OCI-LY3 (cell line): Measurements from ENCODE around the gene TIGD6.

ENCODE experiments used
- H2AFZ ChIP-seq: fragments of 200-600, 300-600 bp; shearing (Covaris generic); 2 replicates; pipeline ENCODE4 v1.6.0; 2014; ENCODE audit warnings: antibody characterized with exemption, low read depth, low read length
- H3K27ac ChIP-seq: fragments of 200-600, 300-600 bp; sonication (generic); 2 replicates; pipeline ENCODE4 v1.5.1; 2014; ENCODE audit warnings: mild to moderate bottlenecking, low read length, moderate library complexity, mixed read lengths
- H3K27me3 ChIP-seq: fragments of 200-600, 300-600 bp; sonication (generic); 2 replicates; pipeline ENCODE4 v1.6.1; 2014; ENCODE audit warnings: low read depth, low read length, mixed read lengths
- H3K36me3 ChIP-seq: fragments of 200-600, 300-600 bp; sonication (generic); replicated peaks from 2 replicates; pipeline ENCODE3; 2014; ENCODE audit warnings: low read depth, low read length, mixed read lengths
- H3K4me1 ChIP-seq: fragments of 300-600, 200-600 bp; sonication (generic); 2 replicates; pipeline ENCODE4 v1.6.1; 2014; ENCODE audit warnings: low read length, mixed read lengths
- H3K4me2 ChIP-seq: fragments of 200-600, 300-600 bp; sonication (generic); 2 replicates; pipeline ENCODE4 v1.6.1; 2014; ENCODE audit warnings: low read length, mixed read lengths
- H3K4me3 ChIP-seq: fragments of 300-600, 200-600 bp; sonication (generic); 2 replicates; pipeline ENCODE4 v1.5.1; 2014; ENCODE audit warnings: antibody characterized with exemption, mild to moderate bottlenecking, low read length, moderate library complexity
- H3K79me2 ChIP-seq: fragments of 300-600, 200-600 bp; shearing (Covaris generic); 2 replicates; pipeline ENCODE4 v1.6.1; 2014; ENCODE audit warnings: mild to moderate bottlenecking, low read length, mixed read lengths
- H3K9ac ChIP-seq: fragments of 300-600, 200-600 bp; shearing (Covaris generic); 2 replicates; pipeline ENCODE4 v1.6.0; 2014; ENCODE audit warnings: mild to moderate bottlenecking, low read length, moderate library complexity
- H3K9me3 ChIP-seq: fragments of 200-600, 300-600 bp; shearing (Covaris generic); 2 replicates; pipeline ENCODE4 v1.6.1; 2014; ENCODE audit warnings: low read length, mixed read lengths; ENCODE audit not compliant: insufficient read depth
- H4K20me1 ChIP-seq: fragments of 200-600, 300-600 bp; sonication (generic); 2 replicates; pipeline ENCODE4 v1.6.1; 2016; ENCODE audit warnings: low read length, mixed read lengths; ENCODE audit not compliant: insufficient read depth
- EZH2phosphoT487 ChIP-seq: fragments of 200-600 bp; shearing (Covaris generic); IDR thresholded peaks from 2 replicates; pipeline ENCODE4 v1.6.1; 2018; ENCODE audit warnings: antibody characterized with exemption, mixed run types, low read depth
- TF ChIP-seq, protein P1 (sequence below): fragments of 200-600, 300-600 bp; sonication (generic); IDR thresholded peaks from 2 replicates; pipeline ENCODE4 v1.5.1; 2014; ENCODE audit warnings: antibody characterized with exemption, low read length, low read depth

Gene TIGD6

DNA sequence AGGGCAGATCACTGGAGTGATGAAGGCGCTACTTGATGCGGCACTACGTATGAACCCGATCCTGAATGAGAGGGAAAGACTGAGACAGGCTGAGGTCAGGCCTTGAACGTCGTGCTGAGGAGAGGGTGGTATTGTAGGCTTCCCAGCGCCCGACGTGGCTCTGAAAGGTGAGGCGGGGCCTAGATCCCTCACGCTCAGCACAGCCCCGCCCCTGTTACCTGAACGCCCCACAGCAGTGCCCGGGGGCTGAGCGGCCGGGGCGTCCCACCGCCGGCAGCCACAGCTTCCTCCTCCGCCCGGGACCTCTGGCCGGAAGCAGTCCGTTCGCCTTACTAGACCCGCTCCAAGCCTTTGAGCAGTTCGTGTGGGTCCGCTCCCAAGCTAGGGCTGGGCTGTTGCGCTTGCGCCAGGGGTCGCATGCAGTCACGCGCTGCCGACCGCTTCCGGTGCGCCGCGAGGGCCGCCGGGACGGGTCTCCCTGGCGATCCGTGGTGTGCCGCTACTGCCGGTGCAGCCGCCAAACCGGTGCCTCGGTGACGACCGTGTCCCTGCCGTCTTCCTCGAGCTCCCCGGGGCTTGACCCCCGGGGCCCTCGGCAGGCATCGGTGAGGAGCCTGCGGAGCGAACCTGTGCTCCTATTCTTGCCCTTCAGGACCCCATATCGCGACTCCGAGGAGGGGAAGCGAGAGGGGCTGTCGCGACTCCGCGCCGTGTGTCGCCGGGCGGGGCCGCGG is at the start of gene TIGD6, which contains the start of gene HMGXB3:
Gene TIGD6, minus strand, starts transcription at position 399 of the 734 bp plus-strand sequence. CDS start 4,306 bp downstream, outside the sequence.
Gene HMGXB3, plus strand, starts transcription at position 484 of the 734 bp plus-strand sequence. CDS start 4,114 bp downstream, outside the sequence.
- H3K9ac ChIP-seq: peak within 1 kb of the TSS; percentile 95
- peak within 1 kb of the TSS; percentile 87 for H2AFZ ChIP-seq
- peak within 1 kb of the TSS; percentile 98 for H3K4me2 ChIP-seq
- H3K79me2 ChIP-seq: peaks cover 53% of the 10 kb centered on the region
- no peaks in the 10 kb centered on the region for H3K9me3 ChIP-seq
- peak within 1 kb of the TSS; percentile 100 for H3K4me3 ChIP-seq
- peaks cover 10% of the 10 kb centered on the region for H3K36me3 ChIP-seq
- H4K20me1 ChIP-seq: peaks cover 12% of the 10 kb centered on the region; the same call in 1 of the 2 replicates
- no peaks in the 10 kb centered on the region for H3K27me3 ChIP-seq
- TF ChIP-seq, protein P1, sequence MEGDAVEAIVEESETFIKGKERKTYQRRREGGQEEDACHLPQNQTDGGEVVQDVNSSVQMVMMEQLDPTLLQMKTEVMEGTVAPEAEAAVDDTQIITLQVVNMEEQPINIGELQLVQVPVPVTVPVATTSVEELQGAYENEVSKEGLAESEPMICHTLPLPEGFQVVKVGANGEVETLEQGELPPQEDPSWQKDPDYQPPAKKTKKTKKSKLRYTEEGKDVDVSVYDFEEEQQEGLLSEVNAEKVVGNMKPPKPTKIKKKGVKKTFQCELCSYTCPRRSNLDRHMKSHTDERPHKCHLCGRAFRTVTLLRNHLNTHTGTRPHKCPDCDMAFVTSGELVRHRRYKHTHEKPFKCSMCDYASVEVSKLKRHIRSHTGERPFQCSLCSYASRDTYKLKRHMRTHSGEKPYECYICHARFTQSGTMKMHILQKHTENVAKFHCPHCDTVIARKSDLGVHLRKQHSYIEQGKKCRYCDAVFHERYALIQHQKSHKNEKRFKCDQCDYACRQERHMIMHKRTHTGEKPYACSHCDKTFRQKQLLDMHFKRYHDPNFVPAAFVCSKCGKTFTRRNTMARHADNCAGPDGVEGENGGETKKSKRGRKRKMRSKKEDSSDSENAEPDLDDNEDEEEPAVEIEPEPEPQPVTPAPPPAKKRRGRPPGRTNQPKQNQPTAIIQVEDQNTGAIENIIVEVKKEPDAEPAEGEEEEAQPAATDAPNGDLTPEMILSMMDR: no peak
- TF ChIP-seq EZH2phosphoT487: no peak
- H3K27ac ChIP-seq: peak within 1 kb of the TSS; percentile 78
- H3K4me1 ChIP-seq: peaks cover 19% of the 10 kb centered on the region

DNA sequence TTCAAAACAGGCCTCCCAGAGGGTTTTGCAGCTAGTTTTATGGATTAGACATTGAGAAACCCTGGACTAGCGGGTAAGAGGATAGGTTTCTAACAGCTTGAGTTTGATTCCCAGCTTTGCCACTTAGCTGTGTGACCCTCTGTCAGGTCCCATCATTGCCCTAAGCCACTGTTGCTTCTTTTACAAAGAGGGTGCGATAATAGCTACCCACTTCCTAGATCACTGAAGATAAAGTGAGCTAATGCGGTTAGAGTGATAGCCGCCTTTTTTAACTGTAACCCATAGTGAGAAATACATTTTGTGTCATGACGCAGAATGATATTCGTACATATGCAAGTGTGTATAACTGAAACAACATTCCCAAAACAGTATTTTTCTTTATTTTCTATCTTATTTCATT is 45.6 kb upstream of the TIGD6 start:
- H4K20me1 ChIP-seq: no peaks in the 10 kb centered on the region
- H2AFZ ChIP-seq: no peak overlapping the region
- no peaks in the 10 kb centered on the region for H3K27me3 ChIP-seq
- no peak overlapping the region for H3K4me2 ChIP-seq
- peaks cover 33% of the 10 kb centered on the region for H3K36me3 ChIP-seq
- H3K9ac ChIP-seq: no peak overlapping the region
- no peaks in the 10 kb centered on the region for H3K79me2 ChIP-seq
- no peak for TF ChIP-seq EZH2phosphoT487
- TF ChIP-seq, protein P1: no peak
- H3K9me3 ChIP-seq: no peaks in the 10 kb centered on the region
- no peak overlapping the region for H3K27ac ChIP-seq
- H3K4me1 ChIP-seq: no peaks in the 10 kb centered on the region
- H3K4me3 ChIP-seq: no peak overlapping the region

DNA sequence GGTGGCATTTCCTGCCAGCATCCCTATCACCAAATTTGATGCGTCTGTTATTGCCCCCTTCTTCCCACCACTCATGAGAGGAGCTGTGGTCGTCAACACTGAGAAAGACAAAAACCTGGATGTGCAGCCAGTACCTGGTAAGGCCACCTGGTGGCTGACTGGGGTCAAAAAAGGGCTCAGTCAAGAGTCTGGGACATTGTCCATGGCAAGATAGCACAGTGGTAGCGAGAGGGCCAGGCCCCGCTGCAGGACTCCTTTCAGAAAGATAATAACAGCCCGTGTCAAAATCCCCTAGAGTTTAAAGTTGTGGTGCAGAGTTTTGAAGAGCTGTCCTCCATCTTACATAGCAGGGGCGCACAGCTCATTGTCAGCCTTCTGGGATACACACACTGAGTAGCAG is 45.1 kb upstream of the TIGD6 start:
- Histone ChIP-seq H3K79me2 (no peaks in the 10 kb centered on the region), H3K27ac (no peak overlapping the region), H3K9ac (no peak overlapping the region), H3K4me1 (no peaks in the 10 kb centered on the region), H2AFZ (no peak overlapping the region), H3K4me3 (no peak overlapping the region), H3K4me2 (no peak overlapping the region), H3K27me3 (no peaks in the 10 kb centered on the region), H3K9me3 (no peaks in the 10 kb centered on the region), H3K36me3 (peaks cover 36% of the 10 kb centered on the region), H4K20me1 (no peaks in the 10 kb centered on the region)
- TF ChIP-seq, protein P1: no peak
- no peak for TF ChIP-seq EZH2phosphoT487

DNA sequence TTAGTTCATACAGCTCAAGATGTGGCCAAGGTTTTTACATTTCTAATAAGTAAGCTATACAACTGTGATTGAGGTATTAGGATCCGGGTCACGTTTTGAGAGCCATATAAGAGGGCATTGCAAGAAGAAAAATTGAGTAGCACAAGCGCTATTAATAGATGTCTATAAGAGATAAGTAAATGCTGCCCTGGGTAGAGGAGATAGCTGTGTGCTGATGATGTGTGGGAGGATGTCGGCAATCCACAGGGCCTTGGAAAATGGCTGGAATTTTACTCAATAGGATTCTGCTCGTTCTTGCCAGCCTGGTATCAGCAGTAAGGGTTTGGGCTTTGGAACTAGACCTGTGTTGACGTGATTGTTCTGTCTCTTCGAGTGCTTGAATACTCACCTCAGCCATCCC is 44.3 kb upstream of the TIGD6 start:
- Histone ChIP-seq H3K79me2 (no peaks in the 10 kb centered on the region), H2AFZ (no peak overlapping the region), H3K4me1 (no peaks in the 10 kb centered on the region), H3K27ac (no peak overlapping the region), H3K27me3 (no peaks in the 10 kb centered on the region), H3K9ac (no peak overlapping the region), H3K4me2 (no peak overlapping the region), H3K9me3 (no peaks in the 10 kb centered on the region), H3K4me3 (no peak overlapping the region), H3K36me3 (peaks cover 38% of the 10 kb centered on the region), H4K20me1 (no peaks in the 10 kb centered on the region)
- no peak for TF ChIP-seq EZH2phosphoT487
- TF ChIP-seq, protein P1: no peak
